GM21619 (cell line): ENCODE data around the gene EMP2.

Source experiments
- ATAC-seq: cut with Tn5 transposase; IDR thresholded peaks from one replicate; pipeline ENCODE4 v1.9.1; 2021; ENCODE audit not compliant: unreplicated experiment

EMP2 gene

DNA sequence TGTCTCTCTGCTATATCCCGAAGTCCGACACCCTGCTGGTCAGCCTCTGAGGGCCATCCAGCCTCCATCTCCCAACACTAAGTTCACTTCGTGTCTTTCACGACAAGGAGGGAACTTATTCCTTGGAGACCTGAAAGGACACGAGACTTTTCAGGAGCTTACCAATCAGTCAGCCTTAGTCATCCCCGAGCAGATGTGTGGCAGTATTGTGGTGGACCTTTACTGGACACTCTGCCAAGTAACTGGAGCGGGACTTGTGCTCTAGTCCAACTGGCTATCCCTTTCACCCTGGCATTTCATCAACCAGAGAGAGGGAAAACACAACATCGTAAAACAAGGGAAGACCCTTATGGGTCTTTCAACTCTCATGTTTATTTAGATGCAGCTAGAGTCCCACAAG lies 87.1 kb downstream of the EMP2 start:
- ATAC-seq = no peak

DNA sequence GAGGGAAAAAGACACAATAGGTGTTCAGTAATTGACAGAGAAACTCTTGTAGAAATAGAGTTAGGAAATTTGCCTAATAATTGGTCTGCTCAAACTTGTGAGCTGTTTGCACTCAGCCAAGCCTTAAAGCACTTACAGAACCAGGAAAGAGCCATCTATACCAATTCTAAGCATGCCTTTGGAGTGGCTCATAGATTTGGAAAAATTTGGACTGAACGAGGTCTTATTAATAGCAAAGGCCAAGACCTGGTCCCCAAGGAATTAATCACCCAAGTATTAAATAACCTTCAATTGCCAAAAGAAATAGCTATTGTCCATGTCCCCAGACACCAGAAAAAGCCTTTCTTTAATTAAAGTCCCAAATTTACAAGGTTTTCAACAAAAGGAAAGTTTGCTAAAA lies 90.3 kb downstream of the EMP2 start:
- no peak for ATAC-seq

DNA sequence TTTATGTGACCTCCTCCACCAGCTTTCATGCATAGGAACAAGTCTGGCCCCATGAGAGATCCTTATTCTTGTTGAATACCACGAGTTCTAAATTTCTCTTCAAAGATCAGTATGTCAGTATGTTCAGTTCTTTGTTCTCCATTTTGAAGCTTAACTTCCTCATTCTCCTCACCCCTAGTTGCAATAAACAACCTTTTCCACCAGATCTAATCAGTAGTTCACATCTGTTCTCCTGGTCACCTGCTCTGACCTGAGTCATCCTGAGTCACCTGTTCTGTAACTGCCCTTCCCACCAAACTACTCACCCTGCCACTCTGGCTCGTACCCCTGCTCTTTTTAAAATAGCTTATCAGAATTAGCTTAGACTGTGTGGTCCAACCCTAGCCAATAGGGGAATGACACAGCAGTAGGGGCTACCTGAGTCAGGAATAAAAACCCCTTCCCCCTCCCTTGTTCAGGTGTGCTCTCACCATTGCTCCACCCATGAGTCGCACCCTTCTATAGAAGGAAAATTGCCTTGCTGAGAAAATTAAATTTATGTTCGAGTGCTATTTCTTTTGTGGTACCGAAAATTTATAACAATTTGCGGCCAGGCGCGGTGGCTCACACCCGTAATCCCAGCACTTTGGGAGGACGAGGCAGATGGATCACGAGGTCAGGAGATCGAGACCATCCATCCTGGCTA lies 94.6 kb downstream of the EMP2 start:
- no peak for ATAC-seq

DNA sequence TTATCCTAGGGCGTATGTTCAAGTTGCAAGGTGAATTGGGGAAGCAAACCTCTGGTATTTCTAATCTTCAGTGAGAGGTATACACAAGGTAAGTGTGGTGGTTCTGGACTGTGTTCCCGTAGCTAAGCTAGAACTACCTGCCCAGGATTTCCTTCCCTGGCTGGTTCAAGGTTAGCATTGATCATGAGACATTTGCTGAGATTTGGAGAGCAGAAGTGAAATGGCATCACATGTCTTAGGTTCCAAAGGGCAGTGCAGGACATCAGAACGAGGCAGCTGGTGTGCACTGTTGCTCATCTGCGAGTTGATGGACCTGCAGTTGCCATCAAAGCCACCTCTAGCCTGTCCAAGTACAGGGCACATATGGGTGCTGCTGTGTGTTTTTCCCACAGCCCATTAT lies 95.2 kb downstream of the EMP2 start:
- no peak for ATAC-seq

DNA sequence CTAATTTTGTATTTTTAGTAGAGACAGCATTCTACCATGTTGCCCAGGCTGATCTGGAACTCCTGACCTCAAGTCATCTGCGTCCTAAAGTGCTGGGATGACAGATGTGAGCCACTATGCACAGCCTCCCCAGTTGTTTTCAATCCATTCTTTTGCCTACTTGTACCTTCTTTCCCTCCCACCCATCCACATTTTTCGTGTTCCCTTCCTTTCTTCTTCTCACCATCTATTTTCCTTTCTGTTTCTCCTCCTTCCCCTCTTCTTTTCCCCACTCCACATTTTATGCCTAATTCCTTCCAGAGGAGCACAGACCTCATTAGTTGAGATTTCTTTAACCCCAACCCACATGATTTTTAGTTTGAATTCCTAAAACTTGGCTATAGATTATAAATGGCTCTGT lies 100.2 kb downstream of the EMP2 start:
- no peak for ATAC-seq
